Psoas muscle (tissue), 8 donors: Measurements from ENCODE around the gene ZNF91. TPM values are rescaled to one million over a fixed set of nuclear protein-coding genes. Genes with fewer than 3 reads are reported as not detected.
A peak's percentile ranks its signal among the peaks of the same experiment; 100 is the strongest.

Source experiments
- ATAC-seq, 4 donors: fragments of 200-7000 bp; cut with Tn5 transposase; one replicate each; pipeline ENCODE4 v1.9.1; 2020; ENCODE audit warnings: moderate library complexity in 3 of 4, mild to moderate bottlenecking in 2 of 4
- DNase-seq, 2 donors: peaks; one replicate each; pipeline ENCODE4 v3.0.0-alpha.2; 2020
- H3K27ac ChIP-seq: fragments of 200-600 bp; one replicate; pipeline ENCODE4 v1.8.0; 2022
- H3K27me3 ChIP-seq, 3 donors: fragments of 200-600 bp in 1 of 3; one replicate each; pipeline versions ENCODE4 v1.6.1 to v1.8.0; 2013 to 2022; ENCODE audit warnings: low read length in 2 of 3, mild to moderate bottlenecking in 2 of 3, moderate library complexity in 1 of 3; ENCODE audit not compliant: insufficient read depth in 3 of 3
- H3K36me3 ChIP-seq, 2 donors: fragments of 200-600 bp in 1 of 2; one replicate each; pipeline versions ENCODE4 v1.6.1 to v1.8.0; 2013 to 2022; ENCODE audit warnings: low read depth in 1 of 2, mild to moderate bottlenecking in 1 of 2, moderate library complexity in 1 of 2; ENCODE audit not compliant: insufficient read depth in 1 of 2
- H3K4me1 ChIP-seq: fragments of 200-600 bp; one replicate; pipeline ENCODE4 v1.8.0; 2022
- H3K4me3 ChIP-seq: fragments of 200-600 bp; one replicate; pipeline ENCODE4 v1.8.0; 2022; ENCODE audit warnings: mild to moderate bottlenecking
- H3K9me3 ChIP-seq: fragments of 200-600 bp; one replicate; pipeline ENCODE4 v1.8.0; 2022
- WGBS, 3 donors: extraction: QIAGEN DNeasy Blood & Tissue Kit; methylation state at CpG; one replicate each; pipeline versions ENCODE4 v1.1.6 to v1.1.7; 2013; 5-methylcytosine and 5-hydroxymethylcytosine counted together
- intact Hi-C, 2 donors: fragments of 100-400 bp; cut with DNase I; formaldehyde crosslinking; loops; one replicate each; pipeline versions ENCODE4 v1.11.0 to v1.14.2; 2022
- long read RNA-seq, 2 donors: library from polyadenylated mRNA; unstranded; transcript quantifications; one replicate each; pipeline ENCODE4 v2.0.0, GENCODE V29; 2021
- polyA plus RNA-seq, 3 donors: library from polyadenylated mRNA; stranded (reverse); fragments of 200-250 nt; gene quantifications; one replicate each; pipeline ENCODE4 v1.2.3, GENCODE V29; 2013
- total RNA-seq, 4 donors: library from RNA; stranded (reverse); fragmentation: NEBNext Ultra II Directional in 2 of 4; extraction: Animal tissue kit (Norgen Biotek cat#: 25700) in 2 of 4; gene quantifications; one replicate each; pipeline versions ENCODE4 v1.2.1 to v1.2.4, GENCODE V29; 2021 to 2023
- TF ChIP-seq, protein P1 (sequence below): fragments of 200-600 bp; IDR thresholded peaks from one replicate; pipeline ENCODE4 v1.8.0; 2022; ENCODE audit warnings: antibody characterized with exemption
- donor health status: healthy with polysubstance abuse.
- donor health status: DM: no; HTN: no; CAD: no; lungs with moderate emphysema.
- donor health status: Bipolar disorder and iron deficiency.
- donor health status: healthy.
- donor health status: DM: yes; HTN: yes; CAD: no.
- donor health status: DM: no; HTN: no; CAD: no.
- donor health status: DM: no; HTN: no; CAD: no.
- donor health status: DM: yes; HTN: yes; CAD: no.

The ZNF91 gene
- 100 to 1,000 TPM in 2 of 4 donors, 10 to 100 TPM in 2; 75.9 to 161 (median 101) TPM for total RNA-seq
- polyA plus RNA-seq: 10 to 100 TPM in 1 of 3 donors, 1 to 10 TPM in 2; 5.3 to 14.9 (median 8.0) TPM
- long read RNA-seq, donor 1, full-length matches to known transcripts: 6 of 13 reads
- long read RNA-seq, donor 1, partial matches to known transcripts: 2 of 13 reads
- long read RNA-seq, donor 1, other reads (novel, unspliced or antisense): 5 of 13 reads
- long read RNA-seq, donor 2, full-length matches to known transcripts: 7 of 32 reads
- long read RNA-seq, donor 2, partial matches to known transcripts: 13 of 32 reads
- long read RNA-seq, donor 2, other reads (novel, unspliced or antisense): 12 of 32 reads

DNA sequence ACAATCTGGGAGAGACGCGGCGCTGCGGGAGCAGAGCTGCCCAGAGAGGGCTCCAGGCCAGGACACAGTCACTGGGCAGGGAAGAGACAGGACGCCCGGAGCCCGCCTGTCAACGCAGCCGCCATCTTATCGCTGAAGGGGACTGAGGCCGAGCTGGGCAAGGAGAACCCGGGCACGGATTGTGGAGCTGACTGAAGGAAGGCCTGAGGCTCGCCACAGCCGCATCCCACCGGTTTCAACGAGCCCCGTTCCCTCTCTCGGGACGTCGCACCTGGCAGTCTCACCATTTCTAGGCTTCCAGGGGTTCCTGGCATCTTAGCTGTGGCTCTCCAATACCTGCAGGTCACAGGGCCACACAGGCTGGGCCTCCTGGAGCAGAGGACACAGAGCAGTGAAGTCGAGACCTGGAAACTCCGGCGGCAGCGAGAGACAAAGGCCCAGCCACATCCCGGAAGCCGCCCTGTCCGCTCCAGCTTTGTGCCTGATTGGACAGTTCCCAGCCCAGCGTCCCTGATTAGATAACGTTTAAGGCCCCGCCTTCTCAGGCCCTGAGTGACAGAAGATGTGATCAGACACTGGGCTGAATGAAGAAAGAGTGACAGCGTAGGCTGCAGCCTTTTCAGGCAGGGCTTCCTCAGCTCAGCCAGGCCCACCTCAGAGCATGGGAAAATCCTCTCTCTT lies at the start of gene ZNF91:
TSS of gene ZNF91 (minus strand) at position 431 of the 681 bp plus-strand sequence. CDS start at position 314, 117 bp downstream.
- ATAC-seq (peak; percentile 97 to 98 (median 98)), DNase-seq (peak; percentile 94 to 96)
- Histone ChIP-seq H3K4me1 (peaks cover 28% of the 10 kb centered on the region), H3K27ac (peak within 1 kb of the TSS; percentile 94), H3K36me3 (peaks cover 0 to 5% of the 10 kb centered on the region in 2 donors), H3K4me3 (peak within 1 kb of the TSS; percentile 92), H3K9me3 (no peaks in the 10 kb centered on the region), H3K27me3 (no peaks in the 10 kb centered on the region)
- TF ChIP-seq, protein P1, sequence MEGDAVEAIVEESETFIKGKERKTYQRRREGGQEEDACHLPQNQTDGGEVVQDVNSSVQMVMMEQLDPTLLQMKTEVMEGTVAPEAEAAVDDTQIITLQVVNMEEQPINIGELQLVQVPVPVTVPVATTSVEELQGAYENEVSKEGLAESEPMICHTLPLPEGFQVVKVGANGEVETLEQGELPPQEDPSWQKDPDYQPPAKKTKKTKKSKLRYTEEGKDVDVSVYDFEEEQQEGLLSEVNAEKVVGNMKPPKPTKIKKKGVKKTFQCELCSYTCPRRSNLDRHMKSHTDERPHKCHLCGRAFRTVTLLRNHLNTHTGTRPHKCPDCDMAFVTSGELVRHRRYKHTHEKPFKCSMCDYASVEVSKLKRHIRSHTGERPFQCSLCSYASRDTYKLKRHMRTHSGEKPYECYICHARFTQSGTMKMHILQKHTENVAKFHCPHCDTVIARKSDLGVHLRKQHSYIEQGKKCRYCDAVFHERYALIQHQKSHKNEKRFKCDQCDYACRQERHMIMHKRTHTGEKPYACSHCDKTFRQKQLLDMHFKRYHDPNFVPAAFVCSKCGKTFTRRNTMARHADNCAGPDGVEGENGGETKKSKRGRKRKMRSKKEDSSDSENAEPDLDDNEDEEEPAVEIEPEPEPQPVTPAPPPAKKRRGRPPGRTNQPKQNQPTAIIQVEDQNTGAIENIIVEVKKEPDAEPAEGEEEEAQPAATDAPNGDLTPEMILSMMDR: no peak
- intact Hi-C loops: loop anchor here in 1 of 2 donors (10.0 kb wide), 1 partner anchor 120 kb away; no protein-coding TSS in a partner anchor
- 0 to 1% (median 0%) methylated on average over 32 of the region's 32 CpGs for WGBS, 3 donors

DNA sequence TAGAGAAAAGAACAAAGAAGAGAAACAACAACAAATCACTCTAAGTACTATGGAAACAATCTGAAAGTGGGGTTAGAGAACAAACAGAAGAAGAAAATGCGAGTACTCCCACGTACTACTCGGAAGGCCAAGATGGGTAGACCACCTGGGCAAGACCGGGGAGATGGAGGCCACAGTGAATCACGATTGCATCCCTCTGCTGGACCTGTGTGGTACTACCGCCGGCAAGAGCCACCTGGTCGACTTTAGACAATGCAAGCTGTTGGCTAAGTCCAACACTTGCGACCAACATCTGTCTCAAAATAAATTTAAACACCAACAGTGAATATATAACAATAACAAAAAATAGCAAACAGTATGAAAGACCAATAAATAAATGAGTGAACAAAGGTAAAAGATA lies 45.5 kb upstream of the ZNF91 start:
- H3K4me3 ChIP-seq: no peak overlapping the region
- H3K9me3 ChIP-seq: peaks cover 10% of the 10 kb centered on the region
- TF ChIP-seq, protein P1: peak; percentile 23
- DNase-seq (no peak), ATAC-seq (no peak)
- 62 to 72% (median 65%) methylated on average over 9 of the region's 9 CpGs for WGBS, 3 donors
- H3K4me1 ChIP-seq: no peaks in the 10 kb centered on the region
- no peak overlapping the region for H3K27ac ChIP-seq
- H3K27me3 ChIP-seq: no peaks in the 10 kb centered on the region
- intact Hi-C loops: no loop called here
- no peaks in the 10 kb centered on the region for H3K36me3 ChIP-seq

DNA sequence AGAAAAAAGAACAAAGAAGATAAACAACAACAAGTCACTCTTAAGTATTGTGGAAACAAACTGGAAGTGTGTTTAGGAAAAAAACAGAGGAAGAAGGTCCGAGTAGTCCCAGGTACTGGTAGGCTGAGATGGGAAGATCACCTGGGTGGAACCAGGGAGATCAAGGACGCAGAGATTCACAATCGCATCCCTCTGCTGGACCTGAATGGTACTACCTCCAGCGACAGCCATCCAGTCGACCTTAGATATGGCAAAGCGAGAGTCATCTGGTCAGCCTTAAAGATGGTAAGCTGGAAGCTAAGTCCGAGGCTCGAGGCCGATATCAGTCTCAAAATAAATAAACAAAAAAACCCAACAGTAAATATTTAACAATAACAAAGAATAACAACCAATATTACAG lies 44.9 kb upstream of the ZNF91 start:
- no peak for ATAC-seq
- intact Hi-C loops: no loop called here
- TF ChIP-seq, protein P1: no peak

DNA sequence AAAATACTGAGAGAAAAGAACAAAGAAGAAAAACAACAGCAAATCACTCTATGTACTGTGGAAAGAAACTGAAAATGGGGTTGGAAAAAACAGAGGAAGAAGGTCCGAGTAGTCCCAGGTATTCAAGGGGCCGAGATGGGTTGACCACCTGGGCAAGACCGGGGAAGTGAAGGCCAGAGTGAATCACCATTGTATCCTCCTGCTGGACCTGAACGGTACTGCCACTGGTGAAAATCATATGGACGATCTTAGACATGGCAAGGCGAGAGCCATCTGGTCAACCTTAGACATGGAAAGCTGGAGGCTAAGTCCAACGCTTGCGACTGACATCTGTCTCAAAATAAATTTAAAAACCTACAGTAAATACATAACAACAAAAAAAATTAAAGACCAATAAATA lies 44.4 kb upstream of the ZNF91 start:
- Histone ChIP-seq H3K4me1 (no peaks in the 10 kb centered on the region), H3K27ac (no peak overlapping the region), H3K27me3 (no peaks in the 10 kb centered on the region), H3K9me3 (peaks cover 10% of the 10 kb centered on the region), H3K4me3 (no peak overlapping the region), H3K36me3 (no peaks in the 10 kb centered on the region)
- WGBS, 3 donors: 89 to 94% (median 90%) methylated on average over 8 of the region's 8 CpGs
- ATAC-seq (no peak), DNase-seq (no peak)
- intact Hi-C loops: no loop called here
- TF ChIP-seq, protein P1: peak; percentile 9

More for the DNA sequence above, 44.9 kb upstream of the ZNF91 start:
- Histone ChIP-seq H3K27me3 (no peaks in the 10 kb centered on the region), H3K36me3 (no peaks in the 10 kb centered on the region), H3K9me3 (peaks cover 10% of the 10 kb centered on the region), H3K4me3 (no peak overlapping the region), H3K4me1 (no peaks in the 10 kb centered on the region), H3K27ac (no peak overlapping the region)
- 84 to 85% (median 85%) methylated on average over 9 of the region's 9 CpGs for WGBS, 3 donors
- DNase-seq: no peak
